Measurements from ENCODE around the gene MACF1. TPM values are rescaled to one million over a fixed set of nuclear protein-coding genes. Genes with fewer than 3 reads are reported as not detected.

MACF1 gene
- total and polyA plus RNA-seq, 2 donors (not counting 1 experiment from before 2014, with no cell fraction given), result 64.1 to 159 TPM

- H2AFZ ChIP-seq (ENCODE audit: insufficient read depth, low read depth, low read length, poor library complexity, severe bottlenecking), result no peak overlapping the region
- Mint-ChIP-seq H3K27me3 (no peaks in the 10 kb centered on the region), H3K4me3 (no peak overlapping the region), H3K9me3 (ENCODE audit: insufficient read depth) (no peaks in the 10 kb centered on the region), H3K4me1 (peaks cover 43% of the 10 kb centered on the region), H3K27ac (peak overlapping the region; percentile 12)
- no peaks in the 10 kb centered on the region for H3K9me3 ChIP-seq (ENCODE audit: control extremely low read depth in 1 of 3, control insufficient read depth in 2 of 3, insufficient read depth in 1 of 3, low read length in 2 of 3)
- H3K9ac ChIP-seq (ENCODE audit: low read length), result no peak overlapping the region
- H3K36me3 ChIP-seq (replicated peaks in 1 of 2; ENCODE audit: control extremely low read depth in 1 of 2, control insufficient read depth in 1 of 2, extremely low read depth in 1 of 2, insufficient read depth in 2 of 2, low read length in 1 of 2), result no peaks in the 10 kb centered on the region
- no peaks in the 10 kb centered on the region for H3K27me3 ChIP-seq (replicated peaks in 1 of 4; ENCODE audit: control extremely low read depth in 1 of 4, control insufficient read depth in 3 of 4, insufficient read depth in 4 of 4, low read length in 3 of 4)
- H3K79me2 ChIP-seq (ENCODE audit: control insufficient read depth, insufficient read depth, low read length), result peaks cover 17% of the 10 kb centered on the region
- TF ChIP-seq, protein P1, sequence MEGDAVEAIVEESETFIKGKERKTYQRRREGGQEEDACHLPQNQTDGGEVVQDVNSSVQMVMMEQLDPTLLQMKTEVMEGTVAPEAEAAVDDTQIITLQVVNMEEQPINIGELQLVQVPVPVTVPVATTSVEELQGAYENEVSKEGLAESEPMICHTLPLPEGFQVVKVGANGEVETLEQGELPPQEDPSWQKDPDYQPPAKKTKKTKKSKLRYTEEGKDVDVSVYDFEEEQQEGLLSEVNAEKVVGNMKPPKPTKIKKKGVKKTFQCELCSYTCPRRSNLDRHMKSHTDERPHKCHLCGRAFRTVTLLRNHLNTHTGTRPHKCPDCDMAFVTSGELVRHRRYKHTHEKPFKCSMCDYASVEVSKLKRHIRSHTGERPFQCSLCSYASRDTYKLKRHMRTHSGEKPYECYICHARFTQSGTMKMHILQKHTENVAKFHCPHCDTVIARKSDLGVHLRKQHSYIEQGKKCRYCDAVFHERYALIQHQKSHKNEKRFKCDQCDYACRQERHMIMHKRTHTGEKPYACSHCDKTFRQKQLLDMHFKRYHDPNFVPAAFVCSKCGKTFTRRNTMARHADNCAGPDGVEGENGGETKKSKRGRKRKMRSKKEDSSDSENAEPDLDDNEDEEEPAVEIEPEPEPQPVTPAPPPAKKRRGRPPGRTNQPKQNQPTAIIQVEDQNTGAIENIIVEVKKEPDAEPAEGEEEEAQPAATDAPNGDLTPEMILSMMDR (IDR thresholded peaks at IDR 0.05), result no peak
- no peak for TF ChIP-seq EZH2 (IDR thresholded peaks at IDR 0.05; ENCODE audit: borderline replicate concordance, insufficient read depth, low read depth, low read length, poor library complexity, severe bottlenecking)
- peak overlapping the region in 1 of 2 donors; percentile 48 for H3K27ac ChIP-seq (ENCODE audit: low read length in 2 of 2)
- intact Hi-C loops (cut with micrococcal nuclease), result loop anchor here (5.0 kb wide), 1 partner anchor 208 kb away; no protein-coding TSS in a partner anchor
- WGBS (ENCODE audit: insufficient coverage), result no CpG with 5 or more reads among the region's 1 CpG
- ATAC-seq (ENCODE audit: low read depth) (no peak), DNase-seq (no peak)
- H3K4me3 ChIP-seq (ENCODE audit: control extremely low read depth in 1 of 5, extremely low read depth in 1 of 5, insufficient read depth in 1 of 5, low read depth in 2 of 5, low read length in 4 of 5), result no peak overlapping the region
- H4K20me1 ChIP-seq (ENCODE audit: control insufficient read depth, insufficient read depth, low read length, poor library complexity, severe bottlenecking), result no peaks in the 10 kb centered on the region
- CTCF ChIA-PET, result interaction anchor here (0.6 to 3.9 kb wide), 5 partner anchors 11 to 101 kb away, joined by 3 to 30 read pairs (median 3); no protein-coding TSS in a partner anchor
- peaks cover 38 to 39% of the 10 kb centered on the region in 2 donors for H3K4me1 ChIP-seq (ENCODE audit: control insufficient read depth in 2 of 2, insufficient read depth in 2 of 2, low read length in 2 of 2)
- POLR2A ChIA-PET, result no interaction called here
- no peak overlapping the region for H3K4me2 ChIP-seq (replicated peaks; ENCODE audit: low read depth, low read length, poor library complexity, severe bottlenecking)
Observed at GRCh38 chr1:39199593-39199992, 4.9 kb upstream of the MACF1 start.

GRCh38 chr1:39205102-39205780 is 746 bp downstream of the MACF1 start:
- peak overlapping the region in 4 of 5 experiments; percentile 7 to 41 (median 22) for H3K4me3 ChIP-seq (ENCODE audit: control extremely low read depth in 1 of 5, extremely low read depth in 1 of 5, insufficient read depth in 1 of 5, low read depth in 2 of 5, low read length in 4 of 5)
- H3K27me3 ChIP-seq (replicated peaks in 1 of 4; ENCODE audit: control extremely low read depth in 1 of 4, control insufficient read depth in 3 of 4, insufficient read depth in 4 of 4, low read length in 3 of 4), result no peaks in the 10 kb centered on the region
- H3K4me2 ChIP-seq (replicated peaks; ENCODE audit: low read depth, low read length, poor library complexity, severe bottlenecking), result peak overlapping the region; percentile 54
- Mint-ChIP-seq H3K4me1 (peaks cover 22% of the 10 kb centered on the region), H3K27ac (peak overlapping the region; percentile 80), H3K4me3 (peak overlapping the region; percentile 80), H3K27me3 (no peaks in the 10 kb centered on the region), H3K9me3 (ENCODE audit: insufficient read depth) (no peaks in the 10 kb centered on the region)
- H3K4me1 ChIP-seq (ENCODE audit: control insufficient read depth in 2 of 2, insufficient read depth in 2 of 2, low read length in 2 of 2), result peaks cover 21 to 22% of the 10 kb centered on the region in 2 donors
- DNase-seq, result peak; percentile 20
- TF ChIP-seq, protein P1 (IDR thresholded peaks at IDR 0.05), result no peak
- no peak for TF ChIP-seq EZH2 (IDR thresholded peaks at IDR 0.05; ENCODE audit: borderline replicate concordance, insufficient read depth, low read depth, low read length, poor library complexity, severe bottlenecking)
- WGBS (ENCODE audit: insufficient coverage), result 6% methylated on average over 3 of the region's 4 CpGs
- no peaks in the 10 kb centered on the region for H3K9me3 ChIP-seq (ENCODE audit: control extremely low read depth in 1 of 3, control insufficient read depth in 2 of 3, insufficient read depth in 1 of 3, low read length in 2 of 3)
- no peaks in the 10 kb centered on the region for H3K36me3 ChIP-seq (replicated peaks in 1 of 2; ENCODE audit: control extremely low read depth in 1 of 2, control insufficient read depth in 1 of 2, extremely low read depth in 1 of 2, insufficient read depth in 2 of 2, low read length in 1 of 2)
- no peaks in the 10 kb centered on the region for H3K79me2 ChIP-seq (ENCODE audit: control insufficient read depth, insufficient read depth, low read length)
- intact Hi-C loops (cut with micrococcal nuclease), result loop anchor here (1.0 to 2.0 kb wide), 2 partner anchors 8 to 16 kb away; no protein-coding TSS in a partner anchor
- H2AFZ ChIP-seq (ENCODE audit: insufficient read depth, low read depth, low read length, poor library complexity, severe bottlenecking), result peak overlapping the region; percentile 91
- no peaks in the 10 kb centered on the region for H4K20me1 ChIP-seq (ENCODE audit: control insufficient read depth, insufficient read depth, low read length, poor library complexity, severe bottlenecking)
- H3K9ac ChIP-seq (ENCODE audit: low read length), result peak overlapping the region; percentile 49
- peak overlapping the region; percentile 17 to 33 for H3K27ac ChIP-seq (ENCODE audit: low read length in 2 of 2)
- ATAC-seq (ENCODE audit: low read depth), result peak; percentile 33
- CTCF ChIA-PET, result interaction anchor here (1.0 to 9.8 kb wide), 8 partner anchors 8 to 106 kb away, joined by 3 to 79 read pairs (median 5); no protein-coding TSS in a partner anchor
- POLR2A ChIA-PET, result interaction anchor here (1.6 kb wide), 1 partner anchor 10 kb away, joined by 4 read pairs; no protein-coding TSS in a partner anchor
